AG08395 (cell line): ENCODE data around the gene SSRP1.
"Not testable (repeated sequence)": the region's sequence is repeated elsewhere in the genome, so short reads cannot be mapped to it uniquely, and the experiment has no call there.

ENCODE experiments used
- DNase-seq: peaks from one replicate; pipeline ENCODE4 v3.0.0; 2012; ENCODE audit warnings: mixed read lengths, low spot score

The SSRP1 gene

DNA sequence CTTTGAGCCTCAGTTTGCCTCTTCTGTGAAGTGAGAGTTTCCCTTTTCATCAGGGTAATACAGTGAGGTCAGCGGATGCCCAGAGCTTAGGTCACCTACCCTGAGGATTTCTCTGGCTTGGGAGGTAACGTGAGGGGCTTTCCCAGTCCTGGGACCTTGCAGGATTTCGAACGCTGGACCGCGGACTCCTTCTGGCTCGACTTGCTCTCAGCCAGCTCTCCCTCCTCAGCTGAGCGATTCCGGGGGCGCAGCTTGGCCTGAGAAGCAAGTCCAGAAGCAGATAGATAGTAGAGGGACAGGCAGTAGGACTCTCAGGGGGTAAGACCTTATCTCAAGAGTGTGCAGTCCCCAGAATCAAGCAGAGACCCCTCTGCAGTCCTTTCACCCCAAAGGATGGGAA is 34.9 kb downstream of the SSRP1 start:
- DNase-seq = no peak

DNA sequence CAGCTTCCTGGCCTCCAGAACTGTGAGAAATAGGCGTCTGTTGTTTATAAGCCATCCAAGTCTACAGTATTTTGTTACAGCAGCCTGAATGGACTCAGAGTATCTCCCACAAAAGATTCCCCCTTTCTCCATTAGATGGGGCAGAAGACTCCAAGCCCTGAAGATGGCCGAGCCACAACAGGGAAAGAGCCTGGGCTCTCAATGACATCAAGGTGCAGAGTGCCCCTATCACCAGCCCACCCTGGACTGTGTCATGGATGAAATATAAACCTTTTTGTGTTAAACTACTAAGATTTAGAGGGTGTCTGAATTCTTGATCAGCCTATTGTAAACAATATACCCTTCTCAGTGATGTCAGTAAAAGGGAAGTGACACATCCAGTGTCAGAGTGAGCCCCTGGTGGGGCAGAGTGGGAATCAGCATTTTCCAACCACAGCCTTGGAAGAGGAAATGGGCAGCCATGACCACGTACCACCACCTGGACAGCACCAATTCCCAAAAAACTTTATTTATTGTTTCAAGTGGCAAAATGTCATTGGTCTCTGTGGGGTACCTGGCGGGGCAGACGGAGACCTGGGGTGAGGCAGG is 36.4 kb downstream of the SSRP1 start:
- DNase-seq = no peak

DNA sequence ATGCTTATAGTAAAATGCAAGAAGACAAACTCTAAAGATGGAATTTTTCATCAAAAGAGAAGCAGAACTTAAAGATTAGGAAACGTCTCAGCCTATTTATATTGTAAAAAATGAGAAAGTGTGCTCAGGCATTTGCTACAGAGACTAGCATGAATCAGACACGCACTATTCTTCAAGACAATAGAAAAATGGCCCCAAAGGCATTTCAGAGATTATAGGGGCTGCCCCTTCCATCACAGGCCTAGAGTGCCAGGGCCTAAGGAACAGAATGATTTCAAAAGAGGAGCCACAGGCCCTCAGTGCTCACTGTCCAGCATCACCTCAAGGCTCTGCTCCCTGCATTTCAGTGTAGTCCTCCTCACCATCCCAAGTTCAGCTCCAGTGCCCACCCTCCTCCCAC is 38.5 kb downstream of the SSRP1 start:
- DNase-seq = no peak

DNA sequence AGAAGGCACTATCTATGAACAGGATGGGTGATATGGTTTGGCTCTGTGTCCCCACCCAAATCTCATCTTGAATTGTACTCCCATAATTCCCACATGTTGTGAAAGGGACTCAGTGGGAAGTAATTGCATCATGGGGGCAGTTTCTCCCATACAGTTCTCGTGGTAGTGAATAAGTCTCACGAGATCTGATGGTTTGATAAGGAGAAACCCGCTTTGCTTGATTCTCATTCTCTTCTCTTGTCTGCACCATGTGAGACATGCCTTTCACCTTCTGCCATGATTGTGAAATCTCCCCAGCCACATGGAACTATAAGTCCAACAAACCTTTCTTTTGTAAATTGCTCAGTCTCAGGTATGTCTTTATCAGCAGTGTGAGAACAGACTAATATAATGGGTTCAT is 39.5 kb downstream of the SSRP1 start:
- DNase-seq = not testable (repeated sequence)

DNA sequence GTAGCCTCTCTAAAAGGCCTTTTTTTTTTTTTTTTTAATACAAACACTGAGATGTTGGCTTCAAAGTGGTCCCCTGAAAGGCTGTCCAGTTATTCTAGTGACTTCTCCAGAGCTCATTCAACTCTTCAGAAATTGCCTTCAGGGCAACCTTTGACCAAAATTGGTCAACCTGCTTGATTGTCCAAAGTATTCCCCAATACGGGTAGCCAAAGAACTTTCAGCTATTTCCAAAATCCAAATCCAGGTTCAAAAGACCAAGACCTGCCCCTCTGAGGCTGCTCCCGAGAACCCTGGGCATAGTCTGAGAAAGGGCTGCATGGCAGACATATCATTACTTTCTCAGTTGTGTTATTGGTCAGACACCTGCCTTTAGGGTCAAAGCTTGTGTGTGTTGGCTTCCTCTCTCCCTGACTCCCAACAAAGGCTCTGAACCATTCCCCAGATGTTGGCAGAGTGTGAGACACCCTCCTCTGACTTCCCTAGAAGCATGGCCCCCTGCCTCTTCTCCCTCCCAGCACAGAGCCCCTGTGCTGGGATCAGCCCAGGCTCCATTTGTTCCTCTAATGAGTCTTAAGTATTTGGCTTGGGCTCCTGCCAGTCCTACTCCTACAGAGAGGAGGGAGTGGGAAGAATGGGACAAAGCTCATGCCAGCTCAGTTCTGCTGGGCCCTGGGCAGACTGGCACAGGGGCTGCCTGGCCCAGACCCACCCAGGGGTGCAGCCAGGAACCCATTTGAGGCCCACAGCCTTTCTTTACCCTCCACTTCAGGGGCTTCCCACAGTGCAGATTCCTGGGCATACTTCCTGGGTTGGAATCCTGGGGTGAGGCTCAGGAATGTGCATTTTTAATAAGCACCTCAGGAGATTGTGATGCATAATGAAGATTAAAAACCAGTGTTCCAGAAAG is 41.2 kb downstream of the SSRP1 start:
- peak; percentile 42 for DNase-seq

DNA sequence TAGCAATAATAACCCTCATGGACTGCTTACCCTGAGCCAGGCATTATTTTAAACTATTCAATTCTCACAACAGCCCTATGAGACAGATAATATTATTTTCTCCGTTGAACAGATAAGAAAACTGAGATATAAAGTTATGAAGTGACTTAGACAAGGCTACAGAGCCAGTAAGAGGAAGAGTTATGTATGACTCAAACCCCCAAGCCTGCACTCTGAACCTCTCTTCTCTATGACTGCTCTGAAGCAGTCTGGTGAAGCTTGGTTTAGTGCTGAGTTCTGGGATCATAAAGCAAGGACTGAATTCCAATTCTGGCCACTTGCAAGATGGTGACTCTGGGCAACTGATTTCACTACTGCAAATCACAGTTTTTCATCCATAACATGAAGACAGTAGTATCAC is 45.4 kb downstream of the SSRP1 start:
- peak; percentile 46 for DNase-seq

DNA sequence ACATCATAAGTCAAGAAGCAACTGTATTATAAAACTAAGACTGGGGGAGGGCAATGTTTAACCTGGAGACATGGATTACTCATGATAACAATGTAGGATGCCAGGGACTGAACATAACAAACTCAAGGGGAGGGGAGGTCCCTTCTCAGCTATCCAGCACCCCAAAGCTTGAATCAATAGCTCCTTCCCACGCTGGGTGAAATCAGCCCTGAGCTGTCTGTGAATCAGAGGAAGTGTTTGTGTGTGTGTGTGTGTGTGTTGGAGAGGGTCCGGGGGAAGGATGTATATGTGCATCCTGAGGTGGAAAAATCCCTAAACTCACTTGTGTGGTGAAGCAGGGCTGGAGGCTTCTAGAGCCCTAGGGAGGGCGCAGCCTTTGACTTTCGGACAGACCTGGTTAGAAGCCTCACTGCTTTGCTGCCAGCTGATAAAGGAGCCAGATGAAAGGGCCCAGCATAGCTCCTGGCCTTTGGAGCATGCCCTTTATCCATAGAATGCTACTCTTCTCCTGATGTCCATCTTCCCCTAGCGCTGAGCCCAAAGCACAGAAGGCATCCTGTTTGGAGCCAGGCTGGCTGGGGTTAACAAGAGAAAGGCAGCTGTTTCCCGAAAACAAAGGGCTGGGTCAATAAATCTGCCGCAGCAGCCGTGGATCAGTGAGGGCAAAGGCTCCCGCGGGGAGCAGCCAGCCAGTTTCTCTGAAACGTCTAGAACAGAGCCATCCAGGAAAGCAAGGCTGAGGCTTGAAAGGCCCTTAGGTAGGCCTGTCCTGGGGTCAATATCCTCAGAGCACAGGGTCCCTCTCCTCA is 46.7 kb downstream of the SSRP1 start:
- peak; percentile 58 for DNase-seq

DNA sequence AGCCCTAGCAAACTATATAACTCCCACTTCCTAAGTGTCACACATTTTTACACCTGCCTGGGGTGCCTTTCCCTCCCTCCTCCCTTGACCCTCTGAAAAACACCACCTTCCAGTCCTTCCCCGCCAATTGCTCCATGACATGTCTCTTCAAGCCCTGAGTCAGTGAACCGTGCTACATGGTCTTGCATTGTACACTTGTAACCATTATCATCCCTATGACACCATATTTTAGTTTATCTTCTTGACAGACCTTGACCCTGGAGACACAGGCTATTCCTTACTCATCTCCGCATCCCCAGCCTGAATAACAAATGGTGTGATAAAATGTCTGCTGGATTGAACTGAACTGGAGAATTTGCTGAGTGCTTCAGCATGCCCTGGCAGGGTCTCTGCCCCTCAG is 47.8 kb downstream of the SSRP1 start:
- no peak for DNase-seq

DNA sequence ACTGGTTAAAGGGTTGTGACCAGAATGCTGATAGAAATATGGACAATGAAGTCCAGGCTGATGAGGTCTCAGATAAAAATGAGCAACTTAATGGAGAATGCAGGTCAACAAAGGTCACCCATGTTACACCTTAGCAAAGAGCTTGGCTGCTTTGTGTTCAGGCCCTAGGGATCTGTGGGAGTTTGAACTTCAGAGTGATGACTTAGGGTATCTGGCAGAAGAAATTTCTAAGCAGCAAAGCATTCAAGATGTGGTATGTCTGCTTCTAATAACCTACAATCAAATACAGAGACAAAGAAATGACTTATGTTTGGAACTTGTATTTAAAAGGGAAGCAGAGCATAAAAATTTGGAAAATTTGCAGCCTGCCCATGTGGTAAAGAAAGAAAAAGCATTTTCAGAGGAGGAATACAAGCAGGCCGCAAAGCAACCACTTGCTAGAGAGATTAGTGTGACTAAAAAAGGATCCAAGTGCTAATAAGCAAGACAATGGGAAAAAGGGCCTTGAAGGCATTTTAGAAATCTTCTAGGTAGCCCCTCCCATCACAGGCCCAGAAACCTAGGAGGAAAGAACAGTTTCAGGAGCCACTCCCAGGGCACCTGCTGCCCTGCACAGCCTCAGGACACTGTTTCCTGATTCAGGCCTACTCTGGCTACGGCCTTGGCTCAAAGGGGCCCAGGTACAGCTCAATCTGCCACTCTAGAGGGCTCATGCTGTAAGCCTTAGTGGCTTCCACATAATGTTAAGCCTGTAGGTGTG is 52.3 kb downstream of the SSRP1 start:
- no peak for DNase-seq

DNA sequence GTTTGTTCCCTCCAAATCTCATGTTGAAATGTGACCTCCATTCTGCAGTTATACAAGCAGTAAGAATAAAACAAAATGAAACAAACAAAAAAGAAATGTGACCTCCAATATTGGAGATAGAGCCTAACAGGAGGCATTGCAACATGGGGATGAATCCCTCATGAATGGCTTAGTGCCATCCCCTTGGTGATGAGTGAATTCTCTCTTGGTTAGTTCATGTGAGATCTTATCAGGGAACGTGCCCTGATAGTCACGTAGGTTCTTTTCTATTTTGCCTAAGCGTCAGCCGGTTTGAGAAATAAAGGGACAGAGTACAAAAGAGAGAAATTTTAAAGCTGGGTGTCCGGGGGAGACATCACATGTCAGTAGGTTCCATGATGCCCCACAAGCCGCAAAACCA is 54.1 kb downstream of the SSRP1 start:
- DNase-seq = not testable (repeated sequence)

DNA sequence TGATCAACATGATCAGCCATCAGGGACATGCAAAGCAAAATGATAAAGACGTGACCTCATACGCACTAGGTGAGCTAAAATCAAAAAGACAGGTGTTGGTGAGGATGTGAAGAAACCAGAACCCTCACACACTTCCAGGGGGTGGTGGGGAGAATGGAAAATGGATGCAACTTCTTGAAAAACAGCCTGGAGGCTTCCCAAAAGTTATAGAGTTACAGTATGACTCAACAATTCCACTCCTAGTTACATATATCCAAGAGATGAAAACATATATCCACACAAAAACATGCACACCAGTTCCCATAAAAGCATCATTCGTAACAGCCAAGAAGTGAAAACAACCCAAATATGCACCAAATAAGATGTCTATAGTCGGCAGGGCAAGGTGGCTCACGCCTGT is 56.6 kb downstream of the SSRP1 start:
- no peak for DNase-seq

DNA sequence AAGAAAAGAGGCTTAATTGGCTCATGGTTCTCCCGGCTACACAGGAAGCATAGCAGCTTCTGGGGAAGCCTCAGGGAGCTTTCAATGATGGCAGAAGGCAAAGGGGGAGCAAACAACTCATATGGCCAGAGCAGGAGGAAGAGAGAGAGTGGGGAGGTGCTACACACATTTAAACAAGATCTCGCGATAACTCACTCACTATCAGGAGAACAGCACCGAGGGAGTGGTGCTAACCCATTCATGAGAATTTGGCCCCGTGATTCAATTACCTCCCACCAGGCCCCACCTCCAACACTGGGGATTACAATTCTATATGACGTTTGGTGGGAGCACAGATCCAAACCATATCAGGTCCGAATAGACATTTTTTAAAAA is 57.0 kb downstream of the SSRP1 start:
- no peak for DNase-seq

DNA sequence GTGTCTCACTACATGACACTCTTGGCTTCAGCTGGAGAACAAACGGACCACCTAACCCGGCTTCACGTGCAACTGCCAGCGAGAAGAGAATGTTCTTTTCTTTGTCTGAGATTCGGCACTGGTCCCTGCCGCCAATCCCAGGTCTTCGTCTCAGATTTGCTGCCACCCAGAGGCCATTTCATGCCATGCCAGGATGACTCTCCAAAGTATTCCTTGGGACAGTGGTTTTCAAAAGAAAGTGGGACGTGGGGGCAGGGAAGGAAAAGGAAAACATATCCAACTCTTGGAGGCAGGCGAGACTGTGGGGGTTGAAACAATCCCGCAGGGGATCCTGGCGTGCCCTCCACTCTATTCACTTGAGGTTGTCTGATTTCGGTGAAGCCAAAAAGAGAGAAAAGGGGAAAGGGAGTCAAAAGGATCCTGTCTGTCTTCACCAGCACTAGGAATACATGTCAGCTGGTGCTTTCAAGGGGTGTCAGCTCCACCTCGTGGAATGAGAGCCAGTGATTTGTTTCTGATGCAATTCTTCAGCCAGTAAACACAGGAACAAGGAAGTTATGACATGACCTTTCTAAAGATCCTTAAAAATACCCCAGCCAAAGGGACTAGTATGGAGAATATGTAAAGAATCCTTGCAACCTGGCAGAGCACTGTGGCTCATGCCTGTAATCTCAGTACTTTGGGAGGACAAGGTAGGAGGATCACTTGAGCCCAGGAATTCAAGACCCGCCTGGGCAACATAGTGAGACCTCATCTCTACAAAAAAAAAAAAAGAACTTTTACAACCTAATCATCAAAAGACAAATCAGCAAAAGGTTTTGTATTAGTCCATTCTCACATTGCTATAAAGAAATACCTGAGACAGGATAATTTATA is 57.6 kb downstream of the SSRP1 start:
- peak; percentile 86 for DNase-seq

DNA sequence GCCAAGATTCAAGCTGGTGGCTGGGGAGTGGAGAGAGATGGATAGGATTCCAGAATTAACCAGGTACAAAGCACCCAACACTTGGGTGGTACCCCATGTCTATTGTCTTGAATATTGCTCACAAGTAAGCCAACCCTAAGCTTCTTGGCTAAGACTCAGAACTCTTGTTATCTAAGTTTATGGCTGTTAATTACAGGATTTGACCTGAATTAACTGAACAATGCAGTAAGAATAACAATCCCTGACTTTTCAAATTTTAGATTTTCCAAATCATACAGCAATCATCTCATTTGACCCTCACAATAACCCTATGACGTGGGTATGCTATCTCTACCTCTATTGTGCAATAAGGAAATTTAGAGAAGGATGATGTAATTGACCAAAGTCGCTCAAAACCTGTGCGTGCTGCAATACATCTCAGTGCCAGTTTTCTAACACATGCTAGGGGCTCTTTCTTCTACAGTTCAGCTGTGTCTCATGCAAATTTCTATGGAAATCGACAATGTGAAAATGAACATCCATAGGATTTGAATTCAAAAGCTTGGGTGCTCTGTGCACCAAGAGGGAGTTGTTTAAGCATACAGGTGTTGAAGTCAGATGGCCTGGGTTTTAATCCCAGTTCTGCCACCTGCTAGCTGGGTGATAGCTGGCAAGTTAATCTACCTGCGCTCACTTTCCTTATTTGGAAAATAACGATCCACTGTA is 58.6 kb downstream of the SSRP1 start:
- DNase-seq = no peak

DNA sequence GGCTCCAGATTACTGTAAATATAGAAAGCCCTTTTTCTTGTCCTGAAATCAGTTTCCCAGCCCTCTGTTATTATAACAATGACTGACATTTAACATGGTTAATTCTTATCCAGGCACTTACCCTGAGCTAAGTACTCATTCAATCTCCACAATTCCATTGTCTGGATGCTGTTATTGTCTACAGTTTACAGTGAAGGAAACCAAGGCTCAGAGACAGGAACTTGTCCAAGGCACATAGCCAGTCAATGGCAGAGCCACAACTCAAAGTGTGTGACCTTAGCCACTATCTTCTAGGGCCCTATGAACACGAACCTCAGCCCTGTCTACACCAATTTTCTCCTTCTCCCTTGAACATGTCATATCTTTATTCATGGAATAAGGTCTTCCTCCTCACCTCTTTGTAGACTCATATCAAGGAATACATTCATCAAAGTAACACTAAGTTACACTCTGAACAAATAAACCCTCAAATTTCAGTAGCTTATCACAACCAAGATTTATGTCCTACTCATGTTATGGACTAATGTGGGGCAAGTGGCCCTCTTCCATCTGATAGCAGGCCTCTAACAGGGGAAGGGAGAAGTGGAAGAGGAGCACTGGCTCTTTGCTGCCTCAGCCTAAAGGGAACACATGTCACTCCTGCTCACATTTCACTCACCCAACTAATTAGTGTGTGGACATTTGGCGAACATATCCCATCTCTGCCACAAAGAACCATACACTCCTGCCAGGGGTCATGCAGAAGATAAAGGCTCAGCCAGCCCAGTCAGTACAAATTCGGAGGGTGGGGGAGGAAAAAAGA is 59.3 kb downstream of the SSRP1 start:
- DNase-seq = no peak
